PC-3 (cell line): ENCODE results near the gene CCSER1. TPM values are rescaled to one million over a fixed set of nuclear protein-coding genes. Genes with fewer than 3 reads are reported as not detected.

Experiments used
- ATAC-seq: fragments of 200-7000 bp; cut with Tn5 transposase; 2 replicates; pipeline ENCODE4 v1.9.1; 2020; ENCODE audit warnings: mild to moderate bottlenecking, moderate library complexity
- BruUV-seq: library from RNA; stranded (reverse); fragments of 400-500 nt; replicated peaks from 2 replicates; lab custom pipeline; 2021; lab: Mats Ljungman, UMichigan
- CTCF ChIA-PET: fragments of 300-600 bp; sonication (Branson Sonifier 250); formaldehyde crosslinking; loops from one replicate; lab custom pipeline; 2022; ENCODE audit warnings: antibody characterized with exemption; lab: Charles Lee
- POLR2A ChIA-PET: fragments of 300-600 bp; sonication (Branson Sonifier 250); formaldehyde crosslinking; loops from one replicate; lab custom pipeline; 2022; ENCODE audit warnings: antibody characterized with exemption; ENCODE audit not compliant: unreplicated experiment; lab: Charles Lee
- DNase-seq: peaks from one replicate; pipeline ENCODE4 v3.0.0-alpha.2; 2015
- H2AFZ ChIP-seq: fragments of 300-600 bp; sonication (generic); 2 replicates; pipeline ENCODE4 v1.6.0; 2016; ENCODE audit warnings: antibody characterized with exemption, low read length
- H3F3A ChIP-seq: fragments of 300-600 bp; sonication (generic); one replicate; pipeline ENCODE4 v1.6.0; 2017; ENCODE audit warnings: antibody characterized with exemption, low read length, control low read depth, mild to moderate bottlenecking; ENCODE audit not compliant: unreplicated experiment
- H3K27ac ChIP-seq: fragments of 300-600 bp; sonication (generic); 2 replicates; pipeline ENCODE4 v1.5.1; 2016; ENCODE audit warnings: mild to moderate bottlenecking, low read length
- H3K27me3 ChIP-seq: fragments of 300-600 bp; sonication (generic); 2 replicates; pipeline ENCODE4 v1.6.1; 2016; ENCODE audit warnings: low read length, mixed read lengths
- H3K36me3 ChIP-seq: fragments of 300-600 bp; sonication (generic); 2 replicates; pipeline ENCODE4 v1.6.1; 2016; ENCODE audit warnings: low read depth, mixed run types, low read length, mixed read lengths
- H3K4me1 ChIP-seq: fragments of 300-600 bp; sonication (generic); 2 replicates; pipeline ENCODE4 v1.5.1; 2016; ENCODE audit warnings: low read length; ENCODE audit not compliant: insufficient read depth
- H3K4me2 ChIP-seq: fragments of 300-600 bp; sonication (generic); 2 replicates; pipeline ENCODE4 v1.6.0; 2016; ENCODE audit warnings: low read length
- H3K4me3 ChIP-seq: fragments of 300-600 bp; sonication (generic); 2 replicates; pipeline ENCODE4 v1.5.1; 2016; ENCODE audit warnings: mild to moderate bottlenecking, low read length, mixed read lengths
- H3K79me2 ChIP-seq: fragments of 300-600 bp; sonication (generic); 2 replicates; pipeline ENCODE4 v1.6.1; 2017; ENCODE audit warnings: low read length, mixed read lengths
- H3K9ac ChIP-seq: fragments of 300-600 bp; sonication (generic); 2 replicates; pipeline ENCODE4 v1.6.0; 2016; ENCODE audit warnings: mild to moderate bottlenecking, low read length
- H3K9me2 ChIP-seq: fragments of 300-600 bp; sonication (generic); replicated peaks from 2 replicates; pipeline ENCODE4 v1.6.1; 2016; ENCODE audit warnings: mixed run types, low read length, mixed read lengths
- H3K9me3 ChIP-seq: fragments of 300-600 bp; sonication (generic); 2 replicates; pipeline ENCODE4 v1.6.1; 2016; ENCODE audit warnings: low read length, mixed read lengths
- H4K20me1 ChIP-seq: fragments of 300-600 bp; sonication (generic); 2 replicates; pipeline ENCODE4 v1.6.1; 2016; ENCODE audit warnings: low read length, mixed read lengths
- EZH2 ChIP-seq: fragments of 300-600 bp; sonication (generic); IDR thresholded peaks from one replicate; pipeline ENCODE4 v1.6.1; 2017; ENCODE audit warnings: antibody characterized with exemption, mild to moderate bottlenecking, low read length; ENCODE audit not compliant: unreplicated experiment
- EZH2phosphoT487 ChIP-seq: fragments of 300-600 bp; sonication (generic); IDR thresholded peaks from 2 replicates; pipeline ENCODE4 v1.6.1; 2018; ENCODE audit warnings: mild to moderate bottlenecking, antibody characterized with exemption, low read length, borderline replicate concordance
- intact Hi-C: fragments of 100-400 bp; cut with micrococcal nuclease; formaldehyde crosslinking; loops from 2 replicates; pipeline ENCODE4 v1.9.0; 2023
- total RNA-seq: library from RNA; depleted of rRNA; stranded (reverse); fragments of >200 nt; gene quantifications from 2 replicates; pipeline ENCODE4 v1.2.3, GENCODE V29; 2014
- TF ChIP-seq, protein P1 (sequence below): fragments of 300-600 bp; sonication (generic); conservative IDR thresholded peaks from 2 replicates; pipeline ENCODE4 v1.5.1; 2017; ENCODE audit warnings: antibody characterized with exemption, low read depth, mild to moderate bottlenecking, low read length

CCSER1 gene
- total RNA-seq, 1 experiment from 2014 or later, result 6.0 TPM

DNA sequence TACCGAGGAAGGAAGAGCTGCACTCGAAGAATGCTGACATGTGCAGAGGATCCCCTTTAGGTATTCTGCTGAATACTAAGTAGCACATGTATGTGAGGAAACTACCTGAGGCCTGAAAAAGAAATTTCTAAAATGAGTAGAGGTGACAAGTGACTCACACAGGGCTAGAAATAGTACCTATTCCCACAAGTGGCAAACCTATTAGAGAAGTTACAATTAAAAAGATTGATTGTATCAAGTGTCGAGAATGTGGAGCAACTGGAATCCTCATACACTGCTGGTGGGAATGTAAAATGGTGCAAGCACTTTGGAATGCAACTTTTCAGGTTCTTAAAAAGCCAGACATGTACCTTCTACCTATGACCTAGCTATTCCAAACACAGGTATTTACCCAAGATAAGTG, 47.4 kb downstream of the CCSER1 start:
- Histone ChIP-seq H3K79me2 (no peaks in the 10 kb centered on the region), H4K20me1 (no peaks in the 10 kb centered on the region), H3K4me1 (peaks cover 37% of the 10 kb centered on the region), H3K36me3 (no peaks in the 10 kb centered on the region), H3K4me3 (peak overlapping the region; percentile 45; the same call in 1 of the 2 replicates), H3K27ac (peak overlapping the region; percentile 79), H3K9me2 (no peaks in the 10 kb centered on the region), H3K27me3 (no peaks in the 10 kb centered on the region), H2AFZ (peak overlapping the region; percentile 36; the same call in 1 of the 2 replicates), H3F3A (no peaks in the 10 kb centered on the region), H3K4me2 (peak overlapping the region; percentile 76), H3K9ac (peak overlapping the region; percentile 33; the same call in 1 of the 2 replicates), H3K9me3 (no peaks in the 10 kb centered on the region)
- TF ChIP-seq EZH2phosphoT487 (no peak), EZH2 (no peak)
- TF ChIP-seq, protein P1, sequence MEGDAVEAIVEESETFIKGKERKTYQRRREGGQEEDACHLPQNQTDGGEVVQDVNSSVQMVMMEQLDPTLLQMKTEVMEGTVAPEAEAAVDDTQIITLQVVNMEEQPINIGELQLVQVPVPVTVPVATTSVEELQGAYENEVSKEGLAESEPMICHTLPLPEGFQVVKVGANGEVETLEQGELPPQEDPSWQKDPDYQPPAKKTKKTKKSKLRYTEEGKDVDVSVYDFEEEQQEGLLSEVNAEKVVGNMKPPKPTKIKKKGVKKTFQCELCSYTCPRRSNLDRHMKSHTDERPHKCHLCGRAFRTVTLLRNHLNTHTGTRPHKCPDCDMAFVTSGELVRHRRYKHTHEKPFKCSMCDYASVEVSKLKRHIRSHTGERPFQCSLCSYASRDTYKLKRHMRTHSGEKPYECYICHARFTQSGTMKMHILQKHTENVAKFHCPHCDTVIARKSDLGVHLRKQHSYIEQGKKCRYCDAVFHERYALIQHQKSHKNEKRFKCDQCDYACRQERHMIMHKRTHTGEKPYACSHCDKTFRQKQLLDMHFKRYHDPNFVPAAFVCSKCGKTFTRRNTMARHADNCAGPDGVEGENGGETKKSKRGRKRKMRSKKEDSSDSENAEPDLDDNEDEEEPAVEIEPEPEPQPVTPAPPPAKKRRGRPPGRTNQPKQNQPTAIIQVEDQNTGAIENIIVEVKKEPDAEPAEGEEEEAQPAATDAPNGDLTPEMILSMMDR, result no peak
- ChIA-PET POLR2A (no interaction called here), CTCF (no interaction called here)
- intact Hi-C loops, result loop anchor here (2.0 kb wide), 1 partner anchor 46 kb away; no protein-coding TSS in a partner anchor
- peak; percentile 88 for ATAC-seq
- BruUV-seq, result no TSS peak
- peak; percentile 90 for DNase-seq

DNA sequence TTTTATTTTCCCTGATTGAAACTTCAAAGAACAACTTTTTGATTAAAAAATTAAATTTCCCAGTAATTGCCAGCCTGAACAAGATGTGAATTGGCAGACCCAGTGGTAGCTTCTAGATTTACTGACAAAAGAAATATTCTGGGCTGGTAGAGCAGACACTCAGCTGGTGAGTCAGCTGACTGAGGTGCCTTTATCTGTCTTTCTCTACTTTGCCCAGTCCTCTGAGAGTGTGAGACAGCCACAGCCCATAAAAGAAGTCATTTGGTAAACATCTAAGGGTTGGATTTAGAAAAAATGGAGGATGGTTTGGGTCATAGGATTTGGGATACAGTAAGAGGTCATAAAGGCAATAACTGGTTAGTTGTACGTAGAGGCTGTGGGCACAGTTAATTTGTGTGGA, 54.5 kb downstream of the CCSER1 start:
- H3K36me3 ChIP-seq, result no peaks in the 10 kb centered on the region
- H3K27me3 ChIP-seq, result no peaks in the 10 kb centered on the region
- ChIA-PET CTCF (no interaction called here), POLR2A (no interaction called here)
- H3K9ac ChIP-seq, result no peak overlapping the region
- no peaks in the 10 kb centered on the region for H3F3A ChIP-seq
- H3K4me2 ChIP-seq, result no peak overlapping the region
- H4K20me1 ChIP-seq, result no peaks in the 10 kb centered on the region
- peaks cover 18% of the 10 kb centered on the region; the same call in 1 of the 2 replicates for H3K4me1 ChIP-seq
- H3K9me2 ChIP-seq, result no peaks in the 10 kb centered on the region
- ATAC-seq, result peak; percentile 63
- no TSS peak for BruUV-seq
- no peak overlapping the region for H2AFZ ChIP-seq
- no peaks in the 10 kb centered on the region for H3K79me2 ChIP-seq
- intact Hi-C loops, result no loop called here
- H3K9me3 ChIP-seq, result no peaks in the 10 kb centered on the region
- TF ChIP-seq, protein P1, result no peak
- TF ChIP-seq EZH2phosphoT487, result no peak
- no peak for TF ChIP-seq EZH2
- no peak overlapping the region for H3K27ac ChIP-seq
- H3K4me3 ChIP-seq, result no peak overlapping the region
- peak; percentile 53 for DNase-seq

- TF ChIP-seq EZH2 (no peak), EZH2phosphoT487 (no peak)
- TF ChIP-seq, protein P1, result no peak
- no peaks in the 10 kb centered on the region for H3F3A ChIP-seq
- H3K4me3 ChIP-seq, result no peak overlapping the region
- H4K20me1 ChIP-seq, result no peaks in the 10 kb centered on the region
- no peaks in the 10 kb centered on the region for H3K36me3 ChIP-seq
- no peak overlapping the region for H3K4me2 ChIP-seq
- no peaks in the 10 kb centered on the region for H3K27me3 ChIP-seq
- H3K27ac ChIP-seq, result no peak overlapping the region
- H3K9ac ChIP-seq, result no peak overlapping the region
- H3K9me2 ChIP-seq, result no peaks in the 10 kb centered on the region
- H3K9me3 ChIP-seq, result no peaks in the 10 kb centered on the region
- H3K4me1 ChIP-seq, result peaks cover 16% of the 10 kb centered on the region; the same call in 1 of the 2 replicates
- CTCF ChIA-PET, result interaction anchor here (0.5 kb wide), 1 partner anchor 55 kb away, joined by 4 read pairs; no protein-coding TSS in a partner anchor
- H3K79me2 ChIP-seq, result no peaks in the 10 kb centered on the region
- ATAC-seq, result no peak
- no peak overlapping the region for H2AFZ ChIP-seq
- BruUV-seq, result no TSS peak
- DNase-seq, result no peak
- POLR2A ChIA-PET, result no interaction called here
- intact Hi-C loops, result no loop called here
These were observed 56.1 kb downstream of the CCSER1 start for GRCh38 chr4:90183254-90183653.
